ENCODE measurements around the gene AGTPBP1. TPM values are rescaled to one million over a fixed set of nuclear protein-coding genes. Genes with fewer than 3 reads are reported as not detected.

The AGTPBP1 gene
- total RNA-seq, 2 donors from 2014 or later = 11.2 to 11.7 TPM

DNA sequence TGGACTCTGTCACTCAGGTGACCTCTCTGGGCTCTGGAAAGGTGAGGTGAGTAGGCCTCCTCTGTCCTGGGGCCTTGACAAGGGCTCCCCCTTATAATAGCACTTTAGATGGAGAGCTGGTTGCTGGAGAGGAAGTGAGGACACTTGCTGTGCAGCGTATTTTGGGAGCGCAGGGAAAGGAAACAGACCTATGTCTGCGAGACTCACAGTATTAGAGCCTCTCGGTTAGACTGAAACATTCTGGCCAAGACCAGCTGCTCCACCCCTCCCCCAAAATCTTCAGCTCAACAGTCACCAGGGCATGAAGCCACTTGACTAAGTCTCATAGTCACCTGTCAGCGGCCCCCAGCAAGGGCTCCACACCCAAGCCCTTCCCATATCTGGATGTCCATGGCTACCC is 213.6 kb downstream of the AGTPBP1 start:
- H3K4me1 ChIP-seq = no peaks in the 10 kb centered on the region
- H3K9me3 ChIP-seq = no peaks in the 10 kb centered on the region
- H3K27ac ChIP-seq = no peak overlapping the region
- no peaks in the 10 kb centered on the region for H3K36me3 ChIP-seq
- TF ChIP-seq, protein P1, sequence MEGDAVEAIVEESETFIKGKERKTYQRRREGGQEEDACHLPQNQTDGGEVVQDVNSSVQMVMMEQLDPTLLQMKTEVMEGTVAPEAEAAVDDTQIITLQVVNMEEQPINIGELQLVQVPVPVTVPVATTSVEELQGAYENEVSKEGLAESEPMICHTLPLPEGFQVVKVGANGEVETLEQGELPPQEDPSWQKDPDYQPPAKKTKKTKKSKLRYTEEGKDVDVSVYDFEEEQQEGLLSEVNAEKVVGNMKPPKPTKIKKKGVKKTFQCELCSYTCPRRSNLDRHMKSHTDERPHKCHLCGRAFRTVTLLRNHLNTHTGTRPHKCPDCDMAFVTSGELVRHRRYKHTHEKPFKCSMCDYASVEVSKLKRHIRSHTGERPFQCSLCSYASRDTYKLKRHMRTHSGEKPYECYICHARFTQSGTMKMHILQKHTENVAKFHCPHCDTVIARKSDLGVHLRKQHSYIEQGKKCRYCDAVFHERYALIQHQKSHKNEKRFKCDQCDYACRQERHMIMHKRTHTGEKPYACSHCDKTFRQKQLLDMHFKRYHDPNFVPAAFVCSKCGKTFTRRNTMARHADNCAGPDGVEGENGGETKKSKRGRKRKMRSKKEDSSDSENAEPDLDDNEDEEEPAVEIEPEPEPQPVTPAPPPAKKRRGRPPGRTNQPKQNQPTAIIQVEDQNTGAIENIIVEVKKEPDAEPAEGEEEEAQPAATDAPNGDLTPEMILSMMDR (IDR thresholded peaks at IDR 0.05) = no peak
- DNase-seq = no peak
- intact Hi-C loops (cut with DNase I) = no loop called here
- H3K4me3 ChIP-seq = no peak overlapping the region
- H3K9ac ChIP-seq (ENCODE audit: low read depth in 2 of 2, low read length in 2 of 2) = no peak overlapping the region
- H3K27me3 ChIP-seq = no peaks in the 10 kb centered on the region

DNA sequence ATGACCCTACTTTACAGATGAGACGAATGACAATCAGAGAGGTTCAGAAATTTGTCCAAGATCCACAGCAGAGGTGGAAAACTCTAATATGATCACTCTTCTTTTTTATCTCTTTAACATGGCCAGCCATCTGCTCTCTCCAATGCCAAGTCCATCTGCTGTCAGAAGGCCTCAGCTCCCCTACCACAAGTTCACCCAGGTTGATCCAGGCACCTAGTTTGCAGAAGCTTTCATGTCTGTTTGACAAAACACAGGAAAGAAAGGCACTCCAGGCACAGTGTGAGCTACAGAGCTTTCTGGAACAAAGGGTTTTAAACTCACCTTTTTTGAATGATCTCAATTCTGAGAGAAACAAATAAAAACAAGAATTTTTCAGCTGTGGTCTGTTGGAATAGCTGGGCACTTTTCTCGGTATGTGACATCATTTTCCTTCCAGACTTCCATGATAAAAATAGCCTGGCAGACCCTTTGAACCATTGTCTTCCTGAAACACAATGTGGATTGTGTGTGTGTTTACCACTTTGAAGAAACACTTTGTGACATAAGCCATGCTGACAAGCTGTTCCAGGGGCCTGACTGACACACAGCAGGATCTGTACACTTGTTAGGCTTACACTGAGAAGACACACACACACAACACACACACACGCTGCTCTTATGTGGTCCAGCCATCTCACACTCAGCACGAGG is 214.3 kb downstream of the AGTPBP1 start:
- no peaks in the 10 kb centered on the region for H3K9me3 ChIP-seq
- intact Hi-C loops (cut with DNase I) = no loop called here
- H3K9ac ChIP-seq (ENCODE audit: low read depth in 2 of 2, low read length in 2 of 2) = no peak overlapping the region
- H3K4me1 ChIP-seq = no peaks in the 10 kb centered on the region
- H3K27me3 ChIP-seq = no peaks in the 10 kb centered on the region
- DNase-seq = no peak
- TF ChIP-seq, protein P1 (IDR thresholded peaks at IDR 0.05) = no peak
- no peaks in the 10 kb centered on the region for H3K36me3 ChIP-seq
- no peak overlapping the region for H3K27ac ChIP-seq
- no peak overlapping the region for H3K4me3 ChIP-seq

DNA sequence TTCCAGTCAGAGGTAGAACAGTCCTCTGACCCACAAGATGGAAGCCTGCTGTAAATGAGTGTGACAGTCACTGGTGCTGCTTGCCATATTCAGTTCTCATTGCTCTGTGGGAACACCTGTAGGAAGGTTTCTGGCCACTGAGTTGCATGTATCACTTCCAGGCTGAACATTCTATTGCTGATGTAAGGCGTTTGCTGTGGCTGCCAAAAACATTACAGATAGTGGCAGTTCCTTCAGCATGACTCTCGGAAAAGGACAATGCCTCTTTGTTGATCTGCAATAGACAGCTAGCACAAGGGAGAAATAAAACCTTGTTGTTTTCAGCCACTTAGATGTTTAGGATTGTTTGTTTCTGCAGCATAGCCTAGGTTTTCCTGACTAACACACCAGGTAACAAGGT is 217.2 kb downstream of the AGTPBP1 start:
- TF ChIP-seq, protein P1 (IDR thresholded peaks at IDR 0.05) = no peak
- Histone ChIP-seq H3K27me3 (no peaks in the 10 kb centered on the region), H3K9me3 (no peaks in the 10 kb centered on the region), H3K4me1 (no peaks in the 10 kb centered on the region), H3K27ac (no peak overlapping the region), H3K9ac (ENCODE audit: low read depth in 2 of 2, low read length in 2 of 2) (no peak overlapping the region), H3K36me3 (no peaks in the 10 kb centered on the region), H3K4me3 (no peak overlapping the region)
- no peak for DNase-seq
- intact Hi-C loops (cut with DNase I) = no loop called here

DNA sequence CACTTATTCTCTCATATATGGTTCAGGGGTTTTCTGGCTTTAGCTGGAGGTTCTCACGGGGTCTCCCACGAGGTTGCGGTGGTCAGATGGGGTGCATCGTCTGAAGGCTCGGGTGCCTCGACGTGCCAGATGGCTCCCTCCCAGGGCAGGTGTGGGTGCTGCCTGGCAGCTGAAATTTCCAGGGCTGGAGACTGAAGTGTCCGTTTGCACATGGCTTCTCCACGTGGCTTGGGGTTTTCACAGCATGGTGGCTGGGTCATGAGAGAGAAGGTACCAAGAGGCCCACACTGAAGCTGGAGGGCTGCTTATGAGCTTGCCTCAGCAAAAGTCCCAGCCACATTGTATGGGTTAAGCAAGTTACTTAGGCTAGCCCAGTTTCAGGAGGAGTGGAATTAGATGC is 218.6 kb downstream of the AGTPBP1 start:
- DNase-seq = no peak
- Histone ChIP-seq H3K27me3 (no peaks in the 10 kb centered on the region), H3K4me1 (no peaks in the 10 kb centered on the region), H3K27ac (no peak overlapping the region), H3K9ac (ENCODE audit: low read depth in 2 of 2, low read length in 2 of 2) (no peak overlapping the region), H3K36me3 (no peaks in the 10 kb centered on the region), H3K9me3 (no peaks in the 10 kb centered on the region), H3K4me3 (no peak overlapping the region)
- intact Hi-C loops (cut with DNase I) = no loop called here
- TF ChIP-seq, protein P1 (IDR thresholded peaks at IDR 0.05) = no peak

DNA sequence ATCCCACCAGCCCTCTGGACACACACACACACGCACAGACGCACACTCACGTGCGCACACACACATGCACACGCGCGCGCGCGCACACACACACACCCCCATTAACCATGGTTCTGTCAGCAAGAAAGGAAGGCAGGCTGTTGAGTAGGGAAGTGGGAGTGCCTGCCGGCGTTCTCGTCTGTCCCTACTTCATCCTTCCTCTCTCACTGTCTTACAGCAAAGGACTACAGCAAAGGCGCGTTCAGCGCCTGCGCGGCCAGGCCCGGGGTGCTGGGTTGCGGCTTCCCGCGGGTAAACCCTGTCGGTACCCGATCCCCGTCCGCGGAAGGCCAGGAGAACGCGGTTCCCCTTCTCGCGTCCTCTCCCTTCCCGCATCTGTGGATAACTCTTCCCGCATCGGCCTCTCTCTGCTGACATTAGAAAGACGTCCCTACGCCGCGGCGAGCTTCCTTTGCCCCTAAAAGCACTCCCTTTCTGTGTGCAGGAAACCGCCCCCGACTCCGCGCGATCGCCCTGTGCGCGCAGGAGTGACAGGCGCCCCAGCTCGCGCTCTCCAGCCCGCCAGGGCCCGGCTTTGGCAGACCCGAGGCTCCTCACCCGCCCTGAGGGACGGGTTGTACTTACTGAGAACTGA is 219.2 kb downstream of the AGTPBP1 start:
- no peaks in the 10 kb centered on the region for H3K27me3 ChIP-seq
- H3K4me3 ChIP-seq = peak overlapping the region; percentile 5
- no peaks in the 10 kb centered on the region for H3K36me3 ChIP-seq
- H3K27ac ChIP-seq = no peak overlapping the region
- H3K4me1 ChIP-seq = no peaks in the 10 kb centered on the region
- no peak overlapping the region for H3K9ac ChIP-seq (ENCODE audit: low read depth in 2 of 2, low read length in 2 of 2)
- TF ChIP-seq, protein P1 (IDR thresholded peaks at IDR 0.05) = no peak
- H3K9me3 ChIP-seq = no peaks in the 10 kb centered on the region
- intact Hi-C loops (cut with DNase I) = no loop called here
- DNase-seq = no peak

Measured in colonic mucosa (tissue), 4 donors.